ENCODE measurements around the gene ARHGAP45. TPM values are rescaled to one million over a fixed set of nuclear protein-coding genes. Genes with fewer than 3 reads are reported as not detected.

ARHGAP45 gene
- polyA plus RNA-seq, 2 donors = 8.9 to 17.7 TPM

GRCh38 chr19:1063030-1063908, 3.7 kb upstream of the ARHGAP45 start:
- Histone ChIP-seq H3K4me1 (ENCODE audit: control insufficient read depth in 2 of 2, insufficient read depth in 2 of 2, low read length in 1 of 2) (peaks cover 5 to 8% of the 10 kb centered on the region in 2 donors), H3K36me3 (ENCODE audit: control insufficient read depth in 2 of 2, insufficient read depth in 2 of 2, low read length in 1 of 2) (peaks cover 0 to 7% of the 10 kb centered on the region in 2 donors), H3K9me3 (ENCODE audit: control insufficient read depth in 2 of 2, insufficient read depth in 1 of 2, low read depth in 1 of 2, low read length in 1 of 2) (peaks cover 6 to 7% of the 10 kb centered on the region in 2 donors), H3K4me3 (ENCODE audit: low read depth in 1 of 2, low read length in 2 of 2) (no peak overlapping the region), H3K27me3 (ENCODE audit: control insufficient read depth in 1 of 2, insufficient read depth in 2 of 2, low read length in 2 of 2) (peaks cover 0 to 5% of the 10 kb centered on the region in 2 donors), H3K27ac (ENCODE audit: low read depth in 2 of 2, low read length in 1 of 2) (no peak overlapping the region)
- 82 to 92% methylated on average over 37 of the region's 37 CpGs for WGBS, 2 donors

- no peaks in the 10 kb centered on the region for H3K9me3 ChIP-seq (ENCODE audit: control insufficient read depth in 2 of 2, insufficient read depth in 1 of 2, low read depth in 1 of 2, low read length in 1 of 2)
- H3K36me3 ChIP-seq (ENCODE audit: control insufficient read depth in 2 of 2, insufficient read depth in 2 of 2, low read length in 1 of 2) = peaks cover 0 to 2% of the 10 kb centered on the region in 2 donors
- 62 to 84% methylated on average over 37 of the region's 37 CpGs for WGBS, 2 donors
- no peak overlapping the region for H3K27ac ChIP-seq (ENCODE audit: low read depth in 2 of 2, low read length in 1 of 2)
- H3K27me3 ChIP-seq (ENCODE audit: control insufficient read depth in 1 of 2, insufficient read depth in 2 of 2, low read length in 2 of 2) = peaks cover 0 to 5% of the 10 kb centered on the region in 2 donors
- peaks cover 5 to 8% of the 10 kb centered on the region in 2 donors for H3K4me1 ChIP-seq (ENCODE audit: control insufficient read depth in 2 of 2, insufficient read depth in 2 of 2, low read length in 1 of 2)
- H3K4me3 ChIP-seq (ENCODE audit: low read depth in 1 of 2, low read length in 2 of 2) = no peak overlapping the region
These were observed 2.9 kb upstream of the ARHGAP45 start for GRCh38 chr19:1063909-1064660.

- no peak overlapping the region for H3K4me3 ChIP-seq (ENCODE audit: low read depth in 1 of 2, low read length in 2 of 2)
- peaks cover 5 to 8% of the 10 kb centered on the region in 2 donors for H3K4me1 ChIP-seq (ENCODE audit: control insufficient read depth in 2 of 2, insufficient read depth in 2 of 2, low read length in 1 of 2)
- WGBS, 2 donors = 11 to 12% methylated on average over 49 to 60 of the region's 60 CpGs
- H3K9me3 ChIP-seq (ENCODE audit: control insufficient read depth in 2 of 2, insufficient read depth in 1 of 2, low read depth in 1 of 2, low read length in 1 of 2) = no peaks in the 10 kb centered on the region
- H3K27ac ChIP-seq (ENCODE audit: low read depth in 2 of 2, low read length in 1 of 2) = no peak overlapping the region
- peaks cover 0 to 2% of the 10 kb centered on the region in 2 donors for H3K36me3 ChIP-seq (ENCODE audit: control insufficient read depth in 2 of 2, insufficient read depth in 2 of 2, low read length in 1 of 2)
- H3K27me3 ChIP-seq (ENCODE audit: control insufficient read depth in 1 of 2, insufficient read depth in 2 of 2, low read length in 2 of 2) = peaks cover 0 to 5% of the 10 kb centered on the region in 2 donors
These were observed 2.0 kb upstream of the ARHGAP45 start for GRCh38 chr19:1064661-1065605.

GRCh38 chr19:1065606-1066109, 1.3 kb upstream of the ARHGAP45 start:
- Histone ChIP-seq H3K4me1 (ENCODE audit: control insufficient read depth in 2 of 2, insufficient read depth in 2 of 2, low read length in 1 of 2) (peaks cover 5 to 9% of the 10 kb centered on the region in 2 donors), H3K4me3 (ENCODE audit: low read depth in 1 of 2, low read length in 2 of 2) (no peak overlapping the region), H3K27me3 (ENCODE audit: control insufficient read depth in 1 of 2, insufficient read depth in 2 of 2, low read length in 2 of 2) (peaks cover 0 to 5% of the 10 kb centered on the region in 2 donors), H3K27ac (ENCODE audit: low read depth in 2 of 2, low read length in 1 of 2) (no peak overlapping the region), H3K9me3 (ENCODE audit: control insufficient read depth in 2 of 2, insufficient read depth in 1 of 2, low read depth in 1 of 2, low read length in 1 of 2) (no peaks in the 10 kb centered on the region), H3K36me3 (ENCODE audit: control insufficient read depth in 2 of 2, insufficient read depth in 2 of 2, low read length in 1 of 2) (peaks cover 0 to 2% of the 10 kb centered on the region in 2 donors)
- WGBS, 2 donors = 54 to 56% methylated on average over 17 of the region's 17 CpGs

- Histone ChIP-seq H3K27ac (ENCODE audit: low read depth in 2 of 2, low read length in 1 of 2) (no peak overlapping the region), H3K4me1 (ENCODE audit: control insufficient read depth in 2 of 2, insufficient read depth in 2 of 2, low read length in 1 of 2) (peaks cover 8 to 11% of the 10 kb centered on the region in 2 donors), H3K36me3 (ENCODE audit: control insufficient read depth in 2 of 2, insufficient read depth in 2 of 2, low read length in 1 of 2) (peaks cover 0 to 2% of the 10 kb centered on the region in 2 donors), H3K4me3 (ENCODE audit: low read depth in 1 of 2, low read length in 2 of 2) (no peak overlapping the region), H3K9me3 (ENCODE audit: control insufficient read depth in 2 of 2, insufficient read depth in 1 of 2, low read depth in 1 of 2, low read length in 1 of 2) (no peaks in the 10 kb centered on the region), H3K27me3 (ENCODE audit: control insufficient read depth in 1 of 2, insufficient read depth in 2 of 2, low read length in 2 of 2) (peaks cover 0 to 5% of the 10 kb centered on the region in 2 donors)
- WGBS, 2 donors = 37 to 43% methylated on average over 17 of the region's 17 CpGs
These were observed 668 bp upstream of the ARHGAP45 start for GRCh38 chr19:1066251-1066747.

- no peaks in the 10 kb centered on the region for H3K9me3 ChIP-seq (ENCODE audit: control insufficient read depth in 2 of 2, insufficient read depth in 1 of 2, low read depth in 1 of 2, low read length in 1 of 2)
- H3K4me1 ChIP-seq (ENCODE audit: control insufficient read depth in 2 of 2, insufficient read depth in 2 of 2, low read length in 1 of 2) = peaks cover 8 to 10% of the 10 kb centered on the region in 2 donors
- peaks cover 0 to 5% of the 10 kb centered on the region in 2 donors for H3K27me3 ChIP-seq (ENCODE audit: control insufficient read depth in 1 of 2, insufficient read depth in 2 of 2, low read length in 2 of 2)
- H3K36me3 ChIP-seq (ENCODE audit: control insufficient read depth in 2 of 2, insufficient read depth in 2 of 2, low read length in 1 of 2) = no peaks in the 10 kb centered on the region
- peak overlapping the region; percentile 17 to 56 for H3K4me3 ChIP-seq (ENCODE audit: low read depth in 1 of 2, low read length in 2 of 2)
- H3K27ac ChIP-seq (ENCODE audit: low read depth in 2 of 2, low read length in 1 of 2) = peak overlapping the region; percentile 39
- WGBS, 2 donors = 4% methylated on average over 37 to 38 of the region's 38 CpGs
These were observed 482 bp downstream of the ARHGAP45 start for GRCh38 chr19:1067341-1067957.

- Histone ChIP-seq H3K36me3 (ENCODE audit: control insufficient read depth in 2 of 2, insufficient read depth in 2 of 2, low read length in 1 of 2) (peaks cover 0 to 4% of the 10 kb centered on the region in 2 donors), H3K4me1 (ENCODE audit: control insufficient read depth in 2 of 2, insufficient read depth in 2 of 2, low read length in 1 of 2) (peaks cover 8 to 10% of the 10 kb centered on the region in 2 donors), H3K4me3 (ENCODE audit: low read depth in 1 of 2, low read length in 2 of 2) (peak overlapping the region; percentile 17 to 56), H3K9me3 (ENCODE audit: control insufficient read depth in 2 of 2, insufficient read depth in 1 of 2, low read depth in 1 of 2, low read length in 1 of 2) (no peaks in the 10 kb centered on the region), H3K27me3 (ENCODE audit: control insufficient read depth in 1 of 2, insufficient read depth in 2 of 2, low read length in 2 of 2) (peaks cover 0 to 5% of the 10 kb centered on the region in 2 donors), H3K27ac (ENCODE audit: low read depth in 2 of 2, low read length in 1 of 2) (peak overlapping the region; percentile 39 to 61)
- WGBS, 2 donors = 59 to 60% methylated on average over 45 of the region's 45 CpGs
These were observed 1.3 kb downstream of the ARHGAP45 start for GRCh38 chr19:1068009-1069001.

Measured in esophagus (tissue), 2 donors.